ENCODE measurements around the gene CKM. TPM values are rescaled to one million over a fixed set of nuclear protein-coding genes. Genes with fewer than 3 reads are reported as not detected.

Gene CKM
- total RNA-seq, 2 experiments from 2014 or later = not detected

GRCh38 chr19:45304141-45304926 lies 18.3 kb downstream of the CKM start:
- H3K4me1 Mint-ChIP-seq = no peaks in the 10 kb centered on the region
- peaks cover 4% of the 10 kb centered on the region for H3K27me3 Mint-ChIP-seq
- H3K36me3 Mint-ChIP-seq (ENCODE audit: low read depth) = peaks cover 2% of the 10 kb centered on the region
- ChIA-PET CTCF (no interaction called here), POLR2A (interaction anchor here (1.5 kb wide), 1 partner anchor 10 kb away, joined by 4 read pairs; no protein-coding TSS in a partner anchor)
- DNase-seq = no peak
- no peak overlapping the region for H3K27ac Mint-ChIP-seq
- no peak overlapping the region for H3K4me3 Mint-ChIP-seq
- no peaks in the 10 kb centered on the region for H3K9me3 Mint-ChIP-seq

- H3K9me3 Mint-ChIP-seq = no peaks in the 10 kb centered on the region
- no peaks in the 10 kb centered on the region for H3K4me1 Mint-ChIP-seq
- peaks cover 2% of the 10 kb centered on the region for H3K36me3 Mint-ChIP-seq (ENCODE audit: low read depth)
- peaks cover 4% of the 10 kb centered on the region for H3K27me3 Mint-ChIP-seq
- no peak overlapping the region for H3K27ac Mint-ChIP-seq
- CTCF ChIA-PET = no interaction called here
- no peak for DNase-seq
- POLR2A ChIA-PET = no interaction called here
- no peak overlapping the region for H3K4me3 Mint-ChIP-seq
Measured at GRCh38 chr19:45303269-45304060, 19.2 kb downstream of the CKM start.

DNA sequence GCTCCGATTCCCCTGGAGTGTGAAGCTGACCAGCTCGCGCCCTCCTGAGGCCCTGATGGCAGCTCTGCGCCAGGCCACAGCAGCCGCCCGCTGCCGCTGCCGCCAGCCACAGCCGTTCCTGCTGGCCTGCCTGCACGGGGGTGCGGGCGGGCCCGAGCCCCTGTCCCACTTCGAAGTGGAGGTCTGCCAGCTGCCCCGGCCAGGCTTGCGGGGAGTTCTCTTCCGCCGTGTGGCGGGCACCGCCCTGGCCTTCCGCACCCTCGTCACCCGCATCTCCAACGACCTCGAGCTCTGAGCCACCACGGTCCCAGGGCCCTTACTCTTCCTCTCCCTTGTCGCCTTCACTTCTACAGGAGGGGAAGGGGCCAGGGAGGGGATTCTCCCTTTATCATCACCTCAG lies 20.3 kb downstream of the CKM start:
- CTCF ChIA-PET = no interaction called here

DNA sequence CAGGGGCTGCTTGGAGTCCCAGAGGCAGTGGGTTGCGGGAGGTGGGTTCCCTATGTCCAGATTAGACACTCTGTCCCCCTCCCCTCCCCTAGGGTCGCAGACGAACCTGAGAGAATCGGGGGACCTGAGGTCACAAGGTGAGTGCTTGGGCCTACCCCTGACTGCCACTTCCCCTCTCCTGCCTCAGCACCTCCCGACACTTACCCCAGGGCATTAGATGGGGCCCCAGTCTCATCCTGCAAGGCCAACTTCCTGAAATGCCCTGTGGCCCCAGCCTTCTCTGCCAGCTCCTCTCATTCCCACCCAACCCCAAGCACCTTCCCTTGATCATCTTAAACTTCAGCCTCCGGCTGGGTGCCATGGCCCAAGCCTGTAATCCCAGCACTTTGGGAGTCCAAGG lies 23.0 kb downstream of the CKM start:
- H3K36me3 Mint-ChIP-seq (ENCODE audit: low read depth) = peaks cover 2% of the 10 kb centered on the region
- peaks cover 1% of the 10 kb centered on the region for H3K27me3 Mint-ChIP-seq
- H3K9me3 Mint-ChIP-seq = no peaks in the 10 kb centered on the region
- H3K4me3 Mint-ChIP-seq = no peak overlapping the region
- ChIA-PET CTCF (no interaction called here), POLR2A (no interaction called here)
- no peak for DNase-seq
- H3K4me1 Mint-ChIP-seq = no peaks in the 10 kb centered on the region
- no peak overlapping the region for H3K27ac Mint-ChIP-seq

More for the DNA sequence above, 20.3 kb downstream of the CKM start:
- Mint-ChIP-seq H3K4me1 (no peaks in the 10 kb centered on the region), H3K27me3 (peaks cover 4% of the 10 kb centered on the region), H3K27ac (no peak overlapping the region), H3K4me3 (no peak overlapping the region), H3K9me3 (no peaks in the 10 kb centered on the region), H3K36me3 (ENCODE audit: low read depth) (peaks cover 2% of the 10 kb centered on the region)
- no peak for DNase-seq
- POLR2A ChIA-PET = no interaction called here

DNA sequence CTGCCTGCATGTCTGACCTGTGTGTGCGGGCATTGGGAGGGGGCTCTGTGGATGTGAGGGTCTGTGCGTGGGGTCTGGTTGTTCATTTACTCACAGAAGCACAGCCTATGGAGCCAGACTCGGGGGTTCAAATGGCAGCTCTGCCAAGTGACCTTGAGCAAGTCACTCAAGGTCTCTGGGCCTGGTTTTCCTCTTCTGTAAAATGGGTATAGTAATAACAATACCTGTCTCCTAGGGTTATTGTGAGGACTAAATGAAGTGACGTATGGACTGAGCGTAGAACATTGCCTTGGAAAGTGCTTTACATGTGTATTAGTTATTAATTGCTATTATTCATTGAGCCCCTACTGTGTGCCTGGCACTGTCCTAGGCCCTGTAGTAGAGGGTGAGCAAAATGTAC lies 24.4 kb downstream of the CKM start:
- POLR2A ChIA-PET = no interaction called here
- no peak overlapping the region for H3K27ac Mint-ChIP-seq
- H3K9me3 Mint-ChIP-seq = no peaks in the 10 kb centered on the region
- CTCF ChIA-PET = no interaction called here
- H3K36me3 Mint-ChIP-seq (ENCODE audit: low read depth) = peaks cover 2% of the 10 kb centered on the region
- no peaks in the 10 kb centered on the region for H3K27me3 Mint-ChIP-seq
- H3K4me3 Mint-ChIP-seq = no peak overlapping the region
- H3K4me1 Mint-ChIP-seq = no peaks in the 10 kb centered on the region
- no peak for DNase-seq

GRCh38 chr19:45297674-45298073 lies 25.0 kb downstream of the CKM start:
- H3K27ac Mint-ChIP-seq = no peak overlapping the region
- H3K9me3 Mint-ChIP-seq = no peaks in the 10 kb centered on the region
- no peaks in the 10 kb centered on the region for H3K27me3 Mint-ChIP-seq
- no peak for DNase-seq
- CTCF ChIA-PET = no interaction called here
- H3K36me3 Mint-ChIP-seq (ENCODE audit: low read depth) = peaks cover 2% of the 10 kb centered on the region
- H3K4me1 Mint-ChIP-seq = no peaks in the 10 kb centered on the region
- H3K4me3 Mint-ChIP-seq = no peak overlapping the region
- POLR2A ChIA-PET = no interaction called here

DNA sequence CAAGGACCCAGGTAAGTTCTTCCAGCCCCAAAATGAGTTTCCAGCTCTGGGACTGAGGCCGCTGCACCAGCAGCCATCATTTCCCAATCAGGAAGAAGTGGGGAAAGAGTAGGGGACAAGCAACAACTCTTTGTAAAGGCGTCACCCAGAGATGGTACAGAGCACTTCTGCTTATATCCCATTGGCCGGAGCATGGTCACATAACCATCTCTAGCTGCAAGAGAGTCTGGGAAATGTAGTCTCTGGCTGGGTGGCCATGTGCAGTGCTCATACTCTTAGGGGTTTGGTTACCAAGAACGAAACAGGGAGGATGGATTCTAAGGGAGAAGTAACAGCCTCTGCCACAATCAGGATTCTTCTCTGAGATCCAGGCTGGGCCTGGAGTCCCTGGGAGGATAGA lies 26.3 kb downstream of the CKM start:
- CTCF ChIA-PET = no interaction called here
- H3K4me1 Mint-ChIP-seq = no peaks in the 10 kb centered on the region
- H3K36me3 Mint-ChIP-seq (ENCODE audit: low read depth) = peaks cover 2% of the 10 kb centered on the region

DNA sequence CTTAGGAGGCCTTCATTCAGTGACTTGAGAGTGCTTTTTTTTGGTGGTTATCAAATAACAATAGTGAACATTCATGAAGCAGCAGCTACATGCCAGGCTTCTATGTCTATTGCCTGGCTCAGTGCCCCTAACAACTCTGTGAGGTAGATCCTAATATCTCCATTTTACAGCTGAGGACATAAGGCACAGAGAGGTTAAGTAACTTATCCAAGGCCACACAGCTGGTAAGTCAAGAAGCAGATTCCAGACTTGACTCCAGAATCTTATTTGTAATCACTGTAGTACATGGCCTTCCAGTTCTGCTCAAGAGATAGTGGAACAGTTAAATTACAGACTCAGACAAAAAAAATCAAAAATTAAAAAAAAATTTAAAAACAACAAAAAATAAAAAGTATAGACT lies 26.8 kb downstream of the CKM start:
- Mint-ChIP-seq H3K4me1 (no peaks in the 10 kb centered on the region), H3K36me3 (ENCODE audit: low read depth) (peaks cover 2% of the 10 kb centered on the region), H3K27me3 (no peaks in the 10 kb centered on the region), H3K27ac (no peak overlapping the region), H3K9me3 (no peaks in the 10 kb centered on the region), H3K4me3 (no peak overlapping the region)
- ChIA-PET CTCF (no interaction called here), POLR2A (no interaction called here)
- no peak for DNase-seq

More for the DNA sequence above, 26.3 kb downstream of the CKM start:
- H3K4me3 Mint-ChIP-seq = no peak overlapping the region
- H3K9me3 Mint-ChIP-seq = no peaks in the 10 kb centered on the region
- DNase-seq = no peak
- no peaks in the 10 kb centered on the region for H3K27me3 Mint-ChIP-seq
- POLR2A ChIA-PET = no interaction called here
- no peak overlapping the region for H3K27ac Mint-ChIP-seq

DNA sequence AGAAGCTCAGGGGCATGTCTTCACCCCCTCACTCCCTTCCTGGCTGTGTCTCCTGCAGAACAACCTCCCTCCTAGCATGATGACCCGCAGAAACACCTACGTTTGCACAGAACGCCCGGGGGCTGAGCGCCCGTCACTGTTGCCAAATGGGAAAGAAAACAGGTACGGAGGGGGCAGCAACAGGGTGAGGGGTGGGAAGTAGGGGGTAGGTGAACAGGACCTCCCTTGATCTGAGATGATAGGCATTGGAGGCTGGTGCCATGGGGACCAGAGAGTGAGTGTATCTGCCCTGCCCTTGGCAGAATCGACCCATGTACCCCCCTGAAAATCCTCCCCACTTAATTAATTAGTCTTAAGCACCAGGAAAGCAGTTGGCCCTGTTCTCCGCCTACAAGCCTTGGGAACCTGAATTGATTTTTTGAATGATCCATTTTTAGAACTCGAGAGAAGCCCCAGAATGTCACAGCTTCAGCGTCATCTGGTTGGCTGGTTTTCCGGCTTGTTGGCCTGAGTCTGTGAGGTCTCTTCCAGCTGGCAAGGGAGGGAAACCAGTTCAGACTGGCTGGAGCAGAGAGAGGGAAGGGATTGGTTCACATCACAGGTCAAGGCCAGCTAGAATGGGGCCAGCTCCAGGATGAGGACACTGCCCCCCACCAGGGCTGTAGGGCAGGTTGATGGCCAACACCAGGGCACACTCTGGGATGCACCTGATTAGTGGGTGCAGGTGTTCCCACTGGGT lies 28.2 kb downstream of the CKM start:
- DNase-seq = no peak
- H3K9me3 Mint-ChIP-seq = no peaks in the 10 kb centered on the region
- no peaks in the 10 kb centered on the region for H3K4me1 Mint-ChIP-seq
- no peak overlapping the region for H3K4me3 Mint-ChIP-seq
- ChIA-PET CTCF (no interaction called here), POLR2A (no interaction called here)
- H3K36me3 Mint-ChIP-seq (ENCODE audit: low read depth) = no peaks in the 10 kb centered on the region
- no peaks in the 10 kb centered on the region for H3K27me3 Mint-ChIP-seq
- no peak overlapping the region for H3K27ac Mint-ChIP-seq

DNA sequence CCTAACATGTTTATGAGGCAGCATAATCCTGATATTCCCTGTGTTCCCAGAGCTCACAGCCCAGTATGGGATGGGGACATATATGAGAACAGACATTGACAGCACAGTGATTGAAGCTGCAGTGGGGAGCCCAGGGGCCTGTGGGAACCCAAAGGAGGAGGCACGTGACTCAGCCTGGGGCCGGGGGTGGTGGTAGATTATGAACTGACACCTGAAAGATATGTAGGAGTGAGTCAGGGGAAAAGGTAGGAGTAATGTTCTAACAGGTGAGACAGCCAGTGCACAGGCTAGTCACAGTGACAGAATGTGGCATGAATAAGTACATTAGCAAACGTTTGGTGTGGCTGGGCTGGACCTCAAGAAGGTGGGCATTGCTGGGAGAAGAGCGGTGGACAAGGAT lies 29.0 kb downstream of the CKM start:
- ChIA-PET POLR2A (no interaction called here), CTCF (interaction anchor here (1.2 kb wide), 1 partner anchor 11 kb away, joined by 4 read pairs; no protein-coding TSS in a partner anchor)
- no peaks in the 10 kb centered on the region for H3K36me3 Mint-ChIP-seq (ENCODE audit: low read depth)
- H3K9me3 Mint-ChIP-seq = no peaks in the 10 kb centered on the region
- H3K4me3 Mint-ChIP-seq = no peak overlapping the region
- H3K4me1 Mint-ChIP-seq = no peaks in the 10 kb centered on the region
- H3K27me3 Mint-ChIP-seq = no peaks in the 10 kb centered on the region
- DNase-seq = no peak
- H3K27ac Mint-ChIP-seq = no peak overlapping the region

- peaks cover 3% of the 10 kb centered on the region for H3K36me3 Mint-ChIP-seq (ENCODE audit: low read depth)
- no peak overlapping the region for H3K27ac Mint-ChIP-seq
- no peaks in the 10 kb centered on the region for H3K27me3 Mint-ChIP-seq
- no peak for DNase-seq
- ChIA-PET CTCF (no interaction called here), POLR2A (interaction anchor here (1.1 kb wide), 1 partner anchor 10 kb away, joined by 3 read pairs; no protein-coding TSS in a partner anchor)
- no peaks in the 10 kb centered on the region for H3K4me1 Mint-ChIP-seq
- H3K4me3 Mint-ChIP-seq = no peak overlapping the region
- no peaks in the 10 kb centered on the region for H3K9me3 Mint-ChIP-seq
Measured at GRCh38 chr19:45291834-45292233, 30.8 kb downstream of the CKM start.

DNA sequence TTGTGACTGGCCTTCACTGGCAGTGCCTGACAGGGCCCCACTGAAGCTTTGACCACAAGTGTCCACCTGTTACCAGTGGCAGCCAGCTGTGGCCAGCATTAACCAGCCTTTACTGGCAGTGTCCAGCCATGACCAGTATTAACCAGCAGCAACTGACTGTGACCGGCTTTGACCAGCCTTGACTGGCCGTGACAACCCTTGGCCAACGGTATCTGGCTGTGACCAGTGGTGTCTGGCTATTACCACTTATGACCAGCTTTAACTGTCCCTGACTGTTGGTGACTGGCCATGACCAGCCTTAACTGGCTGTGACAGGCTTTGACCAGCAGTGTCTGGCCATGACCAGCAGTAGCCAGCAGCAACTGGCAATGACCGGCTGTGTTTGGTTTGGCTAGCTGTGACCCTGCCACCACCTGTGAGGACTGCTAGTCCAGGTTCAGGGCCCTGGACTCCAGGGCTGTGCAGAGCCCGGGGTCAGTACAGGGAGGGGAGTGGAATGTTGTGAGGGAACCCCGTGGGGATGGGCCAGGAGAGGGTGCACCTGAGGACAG lies 32.2 kb downstream of the CKM start:
- ChIA-PET POLR2A (interaction anchor here (1.1 kb wide), 1 partner anchor 9 kb away, joined by 3 read pairs; no protein-coding TSS in a partner anchor), CTCF (no interaction called here)
- DNase-seq = no peak
- Mint-ChIP-seq H3K27ac (no peak overlapping the region), H3K4me1 (no peaks in the 10 kb centered on the region), H3K4me3 (no peak overlapping the region), H3K36me3 (ENCODE audit: low read depth) (peaks cover 7% of the 10 kb centered on the region), H3K9me3 (no peaks in the 10 kb centered on the region), H3K27me3 (no peaks in the 10 kb centered on the region)

GRCh38 chr19:45283443-45284033 lies 39.1 kb downstream of the CKM start:
- Mint-ChIP-seq H3K4me3 (no peak overlapping the region), H3K9me3 (no peaks in the 10 kb centered on the region), H3K4me1 (no peaks in the 10 kb centered on the region), H3K36me3 (ENCODE audit: low read depth) (peaks cover 18% of the 10 kb centered on the region), H3K27ac (no peak overlapping the region), H3K27me3 (no peaks in the 10 kb centered on the region)
- CTCF ChIA-PET = interaction anchor here (1.3 kb wide), 1 partner anchor 10 kb away, joined by 4 read pairs; no protein-coding TSS in a partner anchor
- POLR2A ChIA-PET = no interaction called here
- no peak for DNase-seq
